Kidney epithelial cell (primary cell): ENCODE measurements around the gene SERTAD3. TPM values are rescaled to one million over a fixed set of nuclear protein-coding genes. Genes with fewer than 3 reads are reported as not detected.

Experiments
- DNase-seq: peaks from one replicate; pipeline ENCODE4 v3.0.0-alpha.2; 2010; ENCODE audit warnings: low read depth
- H3K27me3 ChIP-seq: 2 replicates; pipeline ENCODE4 v1.6.0; 2011; ENCODE audit warnings: low read length; ENCODE audit not compliant: control insufficient read depth, insufficient read depth
- H3K36me3 ChIP-seq: 2 replicates; pipeline ENCODE4 v1.5.1; 2011; ENCODE audit warnings: low read length; ENCODE audit not compliant: control insufficient read depth, insufficient read depth
- H3K4me3 ChIP-seq: 2 replicates; pipeline ENCODE4 v1.5.1; 2011; ENCODE audit warnings: low read depth, mild to moderate bottlenecking, control low read depth, low read length
- CTCF ChIP-seq: IDR thresholded peaks from 2 replicates; pipeline ENCODE4 v1.5.1; 2011; ENCODE audit warnings: mild to moderate bottlenecking, moderate library complexity, low read length, control low read depth, inconsistent platforms; ENCODE audit not compliant: insufficient read depth, poor library complexity, severe bottlenecking
- total RNA-seq: library from RNA; depleted of rRNA; stranded (reverse); fragments of >200 nt; gene quantifications from 2 replicates; pipeline ENCODE4 v1.2.3, GENCODE V29; 2015

The SERTAD3 gene
- total RNA-seq, 1 donor from 2014 or later: 11.4 TPM

- TF ChIP-seq CTCF: no peak
- H3K4me3 ChIP-seq: peak overlapping the region; percentile 74
- no peaks in the 10 kb centered on the region for H3K27me3 ChIP-seq
- DNase-seq: no peak
- H3K36me3 ChIP-seq: no peaks in the 10 kb centered on the region
Measured at GRCh38 chr19:40423938-40424337, 20.2 kb downstream of the SERTAD3 start.

- no peak overlapping the region for H3K4me3 ChIP-seq
- DNase-seq: no peak
- H3K27me3 ChIP-seq: no peaks in the 10 kb centered on the region
- H3K36me3 ChIP-seq: no peaks in the 10 kb centered on the region
- no peak for TF ChIP-seq CTCF
Measured at GRCh38 chr19:40422748-40423566, 21.2 kb downstream of the SERTAD3 start.

- Histone ChIP-seq H3K4me3 (no peak overlapping the region), H3K36me3 (no peaks in the 10 kb centered on the region), H3K27me3 (no peaks in the 10 kb centered on the region)
- TF ChIP-seq CTCF: no peak
- no peak for DNase-seq
Measured at GRCh38 chr19:40421993-40422747, 22.0 kb downstream of the SERTAD3 start.

- peak; percentile 99 for TF ChIP-seq CTCF
- Histone ChIP-seq H3K4me3 (peak overlapping the region; percentile 48), H3K36me3 (no peaks in the 10 kb centered on the region), H3K27me3 (no peaks in the 10 kb centered on the region)
- DNase-seq: no peak
Measured at GRCh38 chr19:40420766-40421765, 23.1 kb downstream of the SERTAD3 start.

- TF ChIP-seq CTCF: no peak
- Histone ChIP-seq H3K36me3 (no peaks in the 10 kb centered on the region), H3K4me3 (no peak overlapping the region), H3K27me3 (no peaks in the 10 kb centered on the region)
- no peak for DNase-seq
Measured at GRCh38 chr19:40420451-40420765, 23.7 kb downstream of the SERTAD3 start.
